Neural crest cell (in vitro differentiated cells): ENCODE measurements around the gene CDK11A. TPM values are rescaled to one million over a fixed set of nuclear protein-coding genes. Genes with fewer than 3 reads are reported as not detected.
"Not testable (repeated sequence)": the region's sequence is repeated elsewhere in the genome, so short reads cannot be mapped to it uniquely, and the experiment has no call there.

Source experiments
- DNase-seq: peaks from one replicate; pipeline ENCODE4 v3.0.0; 2021; ENCODE audit warnings: low read depth, mixed read lengths, low spot score
- H3K27ac Mint-ChIP-seq: one replicate; pipeline ENCODE4 v1.8.0; 2021; ENCODE audit warnings: mild to moderate bottlenecking, mixed read lengths; ENCODE audit not compliant: unreplicated experiment
- H3K27me3 Mint-ChIP-seq: 2 replicates; pipeline ENCODE4 v1.8.0; 2021; ENCODE audit warnings: low read depth, mild to moderate bottlenecking, mixed read lengths
- H3K36me3 Mint-ChIP-seq: 2 replicates; pipeline ENCODE4 v1.8.0; 2021; ENCODE audit warnings: low read depth, mild to moderate bottlenecking, mixed read lengths
- H3K4me1 Mint-ChIP-seq: 2 replicates; pipeline ENCODE4 v1.8.0; 2021; ENCODE audit warnings: mixed read lengths
- H3K4me3 Mint-ChIP-seq: one replicate; pipeline ENCODE4 v1.8.0; 2021; ENCODE audit warnings: mild to moderate bottlenecking, mixed read lengths
- H3K9me3 Mint-ChIP-seq: 2 replicates; pipeline ENCODE4 v1.8.0; 2021; ENCODE audit warnings: mixed read lengths
- CTCF ChIP-seq: fragments of 200-600 bp; sonication (generic); conservative IDR thresholded peaks from 2 replicates; pipeline ENCODE4 v1.5.0; 2021; ENCODE audit warnings: antibody characterized with exemption, mild to moderate bottlenecking
- long read RNA-seq: library from polyadenylated mRNA; unstranded; transcript quantifications from one replicate; pipeline ENCODE4 v2.0.0, GENCODE V29; 2020
- total RNA-seq: library from RNA; stranded (reverse); gene quantifications from 2 replicates; pipeline ENCODE4 v1.2.1, GENCODE V29; 2021

CDK11A gene
- total RNA-seq = 47.8 and 48.9 TPM in 2 replicates
- long read RNA-seq, partial matches to known transcripts = 2 of 2 reads
- long read RNA-seq, other reads (novel, unspliced or antisense) = 0 of 2 reads

- peak within 1 kb of the TSS; percentile 92 for H3K4me3 Mint-ChIP-seq
- not testable (repeated sequence) for H3K4me1 Mint-ChIP-seq
These were observed at the start of gene CDK11A for GRCh38 chr1:1724035-1724864. CDK11A (minus strand) TSS chr1:1724357; CDS start chr1:1722818, 1,539 bp downstream.

GRCh38 chr1:1773874-1774273, 49.7 kb upstream of the CDK11A start:
- H3K4me3 Mint-ChIP-seq = no peak overlapping the region
- no peak for TF ChIP-seq CTCF
- H3K27ac Mint-ChIP-seq = no peak overlapping the region
- DNase-seq = no peak
- H3K4me1 Mint-ChIP-seq = peaks cover 25% of the 10 kb centered on the region
- H3K9me3 Mint-ChIP-seq = peaks cover 5% of the 10 kb centered on the region
- H3K36me3 Mint-ChIP-seq = peaks cover 23% of the 10 kb centered on the region
- peaks cover 11% of the 10 kb centered on the region for H3K27me3 Mint-ChIP-seq

More at GRCh38 chr1:1724035-1724864, at the start of gene CDK11A:
- DNase-seq = peak; percentile 90
- peak within 1 kb of the TSS; percentile 81 for H3K27ac Mint-ChIP-seq
- not testable (repeated sequence) for H3K9me3 Mint-ChIP-seq, H3K36me3 Mint-ChIP-seq, H3K27me3 Mint-ChIP-seq
- peak; percentile 60 for TF ChIP-seq CTCF

- Mint-ChIP-seq H3K27me3 (peaks cover 3% of the 10 kb centered on the region), H3K4me1 (peaks cover 12% of the 10 kb centered on the region), H3K4me3 (peak overlapping the region; percentile 16), H3K27ac (no peak overlapping the region), H3K9me3 (peaks cover 5% of the 10 kb centered on the region), H3K36me3 (peaks cover 30% of the 10 kb centered on the region)
- no peak for TF ChIP-seq CTCF
- no peak for DNase-seq
These were observed 46.9 kb upstream of the CDK11A start for GRCh38 chr1:1771096-1771495.

GRCh38 chr1:1770102-1770501, 45.9 kb upstream of the CDK11A start:
- Mint-ChIP-seq H3K4me3 (peak overlapping the region; percentile 66), H3K9me3 (peaks cover 5% of the 10 kb centered on the region), H3K27ac (no peak overlapping the region), H3K4me1 (peaks cover 2% of the 10 kb centered on the region), H3K27me3 (no peaks in the 10 kb centered on the region), H3K36me3 (peaks cover 28% of the 10 kb centered on the region)
- no peak for TF ChIP-seq CTCF
- no peak for DNase-seq

GRCh38 chr1:1768249-1768992, 44.3 kb upstream of the CDK11A start:
- Mint-ChIP-seq H3K4me1 (peaks cover 7% of the 10 kb centered on the region), H3K4me3 (no peak overlapping the region), H3K36me3 (peaks cover 28% of the 10 kb centered on the region), H3K27ac (no peak overlapping the region), H3K27me3 (no peaks in the 10 kb centered on the region), H3K9me3 (peaks cover 5% of the 10 kb centered on the region)
- DNase-seq = no peak
- no peak for TF ChIP-seq CTCF
